Measurements from ENCODE around the gene PIK3AP1.

DNA sequence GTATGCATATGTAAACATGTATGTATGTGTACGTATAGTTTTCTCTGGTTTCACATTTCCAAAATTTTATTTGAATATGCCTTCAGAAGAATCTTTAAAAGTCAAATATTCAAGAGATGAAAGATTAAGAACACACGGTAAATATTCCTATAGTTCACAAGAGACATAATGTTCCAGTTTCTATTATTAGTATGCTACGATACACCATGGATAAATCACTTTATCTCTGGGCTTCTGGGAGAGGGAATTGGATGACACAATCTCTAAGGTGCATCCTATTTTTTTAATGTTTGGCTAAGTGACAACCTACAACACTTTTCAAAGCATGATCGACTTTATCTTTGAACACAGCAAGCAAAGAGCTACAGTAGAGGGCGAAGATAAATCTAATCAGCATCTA lies 147.3 kb downstream of the PIK3AP1 start:
- TF ChIP-seq, protein P1, sequence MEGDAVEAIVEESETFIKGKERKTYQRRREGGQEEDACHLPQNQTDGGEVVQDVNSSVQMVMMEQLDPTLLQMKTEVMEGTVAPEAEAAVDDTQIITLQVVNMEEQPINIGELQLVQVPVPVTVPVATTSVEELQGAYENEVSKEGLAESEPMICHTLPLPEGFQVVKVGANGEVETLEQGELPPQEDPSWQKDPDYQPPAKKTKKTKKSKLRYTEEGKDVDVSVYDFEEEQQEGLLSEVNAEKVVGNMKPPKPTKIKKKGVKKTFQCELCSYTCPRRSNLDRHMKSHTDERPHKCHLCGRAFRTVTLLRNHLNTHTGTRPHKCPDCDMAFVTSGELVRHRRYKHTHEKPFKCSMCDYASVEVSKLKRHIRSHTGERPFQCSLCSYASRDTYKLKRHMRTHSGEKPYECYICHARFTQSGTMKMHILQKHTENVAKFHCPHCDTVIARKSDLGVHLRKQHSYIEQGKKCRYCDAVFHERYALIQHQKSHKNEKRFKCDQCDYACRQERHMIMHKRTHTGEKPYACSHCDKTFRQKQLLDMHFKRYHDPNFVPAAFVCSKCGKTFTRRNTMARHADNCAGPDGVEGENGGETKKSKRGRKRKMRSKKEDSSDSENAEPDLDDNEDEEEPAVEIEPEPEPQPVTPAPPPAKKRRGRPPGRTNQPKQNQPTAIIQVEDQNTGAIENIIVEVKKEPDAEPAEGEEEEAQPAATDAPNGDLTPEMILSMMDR (IDR thresholded peaks at IDR 0.05; ENCODE audit: insufficient read depth, low read depth, low read length) = no peak
- TF ChIP-seq EZH2 (IDR thresholded peaks at IDR 0.05; ENCODE audit: insufficient read depth, low read length) = no peak

Data from astrocyte (in vitro differentiated cells and primary cell).